Measurements from ENCODE around the gene FPR2. TPM values are rescaled to one million over a fixed set of nuclear protein-coding genes. Genes with fewer than 3 reads are reported as not detected.

Gene FPR2, protein sequence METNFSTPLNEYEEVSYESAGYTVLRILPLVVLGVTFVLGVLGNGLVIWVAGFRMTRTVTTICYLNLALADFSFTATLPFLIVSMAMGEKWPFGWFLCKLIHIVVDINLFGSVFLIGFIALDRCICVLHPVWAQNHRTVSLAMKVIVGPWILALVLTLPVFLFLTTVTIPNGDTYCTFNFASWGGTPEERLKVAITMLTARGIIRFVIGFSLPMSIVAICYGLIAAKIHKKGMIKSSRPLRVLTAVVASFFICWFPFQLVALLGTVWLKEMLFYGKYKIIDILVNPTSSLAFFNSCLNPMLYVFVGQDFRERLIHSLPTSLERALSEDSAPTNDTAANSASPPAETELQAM
- total RNA-seq: not detected in 3 replicates
- long read RNA-seq: 0 reads

DNA sequence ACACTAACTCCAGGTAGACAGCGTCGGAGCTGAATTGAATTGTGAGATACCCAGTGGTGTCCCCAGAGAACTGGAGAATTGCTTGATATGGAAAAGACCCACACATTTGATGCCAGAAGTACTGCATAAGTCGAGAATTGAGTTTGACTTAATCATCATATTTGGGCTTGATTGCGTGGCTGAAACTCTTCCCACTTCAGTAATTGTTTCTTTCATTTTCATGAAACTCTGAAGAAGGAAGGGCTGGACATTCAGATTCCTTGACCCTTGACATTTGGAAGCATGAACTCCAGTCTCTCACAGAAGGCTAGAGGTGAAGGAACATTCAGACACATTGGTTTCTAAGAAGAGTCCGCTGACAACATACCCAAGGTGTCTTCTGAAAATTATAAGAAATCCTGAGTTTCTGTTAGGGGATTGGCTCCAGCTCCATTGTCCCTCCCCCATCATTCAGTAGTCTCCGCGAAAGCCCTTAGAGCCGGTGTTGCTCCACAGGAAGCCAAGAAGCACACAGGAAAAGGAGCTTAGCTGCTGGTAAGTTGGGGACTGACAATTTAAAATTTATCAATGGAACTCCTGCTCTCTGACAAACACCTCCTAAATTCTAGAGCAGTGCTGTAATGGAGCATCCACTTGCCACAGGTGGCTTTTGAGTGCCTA is at the start of gene FPR2:
TSS of gene FPR2 (plus strand) at position 484 of the 660 bp plus-strand sequence. CDS start 7,479 bp downstream, outside the sequence.
- Mint-ChIP-seq H3K27ac (ENCODE audit: unreplicated experiment) (no peak within 1 kb of the TSS), H3K27me3 (ENCODE audit: low read depth) (no peaks in the 10 kb centered on the region), H3K9me3 (ENCODE audit: low read depth) (peaks cover 11% of the 10 kb centered on the region), H3K36me3 (ENCODE audit: low read depth) (no peaks in the 10 kb centered on the region), H3K4me1 (ENCODE audit: low read depth) (no peaks in the 10 kb centered on the region), H3K4me3 (ENCODE audit: unreplicated experiment) (no peak within 1 kb of the TSS)
- TF ChIP-seq, protein P1, sequence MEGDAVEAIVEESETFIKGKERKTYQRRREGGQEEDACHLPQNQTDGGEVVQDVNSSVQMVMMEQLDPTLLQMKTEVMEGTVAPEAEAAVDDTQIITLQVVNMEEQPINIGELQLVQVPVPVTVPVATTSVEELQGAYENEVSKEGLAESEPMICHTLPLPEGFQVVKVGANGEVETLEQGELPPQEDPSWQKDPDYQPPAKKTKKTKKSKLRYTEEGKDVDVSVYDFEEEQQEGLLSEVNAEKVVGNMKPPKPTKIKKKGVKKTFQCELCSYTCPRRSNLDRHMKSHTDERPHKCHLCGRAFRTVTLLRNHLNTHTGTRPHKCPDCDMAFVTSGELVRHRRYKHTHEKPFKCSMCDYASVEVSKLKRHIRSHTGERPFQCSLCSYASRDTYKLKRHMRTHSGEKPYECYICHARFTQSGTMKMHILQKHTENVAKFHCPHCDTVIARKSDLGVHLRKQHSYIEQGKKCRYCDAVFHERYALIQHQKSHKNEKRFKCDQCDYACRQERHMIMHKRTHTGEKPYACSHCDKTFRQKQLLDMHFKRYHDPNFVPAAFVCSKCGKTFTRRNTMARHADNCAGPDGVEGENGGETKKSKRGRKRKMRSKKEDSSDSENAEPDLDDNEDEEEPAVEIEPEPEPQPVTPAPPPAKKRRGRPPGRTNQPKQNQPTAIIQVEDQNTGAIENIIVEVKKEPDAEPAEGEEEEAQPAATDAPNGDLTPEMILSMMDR (IDR thresholded peaks at IDR 0.05): no peak
- DNase-seq (ENCODE audit: low spot score): no peak

GRCh38 chr19:51711702-51712101 is 49.3 kb upstream of the FPR2 start:
- no peak for DNase-seq (ENCODE audit: low spot score)
- no peaks in the 10 kb centered on the region for H3K9me3 Mint-ChIP-seq (ENCODE audit: low read depth)
- peaks cover 13% of the 10 kb centered on the region for H3K36me3 Mint-ChIP-seq (ENCODE audit: low read depth)
- TF ChIP-seq, protein P1 (IDR thresholded peaks at IDR 0.05): no peak
- no peak overlapping the region for H3K4me3 Mint-ChIP-seq (ENCODE audit: unreplicated experiment)
- peaks cover 7% of the 10 kb centered on the region for H3K4me1 Mint-ChIP-seq (ENCODE audit: low read depth)
- H3K27me3 Mint-ChIP-seq (ENCODE audit: low read depth): peaks cover 14% of the 10 kb centered on the region
- no peak overlapping the region for H3K27ac Mint-ChIP-seq (ENCODE audit: unreplicated experiment)

GRCh38 chr19:51712461-51713081 is 48.4 kb upstream of the FPR2 start:
- H3K27me3 Mint-ChIP-seq (ENCODE audit: low read depth): peaks cover 14% of the 10 kb centered on the region
- H3K27ac Mint-ChIP-seq (ENCODE audit: unreplicated experiment): no peak overlapping the region
- H3K36me3 Mint-ChIP-seq (ENCODE audit: low read depth): peaks cover 6% of the 10 kb centered on the region
- no peak for DNase-seq (ENCODE audit: low spot score)
- H3K4me1 Mint-ChIP-seq (ENCODE audit: low read depth): peaks cover 4% of the 10 kb centered on the region
- no peak overlapping the region for H3K4me3 Mint-ChIP-seq (ENCODE audit: unreplicated experiment)
- H3K9me3 Mint-ChIP-seq (ENCODE audit: low read depth): no peaks in the 10 kb centered on the region
- TF ChIP-seq, protein P1 (IDR thresholded peaks at IDR 0.05): peak; percentile 68

- Mint-ChIP-seq H3K9me3 (ENCODE audit: low read depth) (peaks cover under 1% of the 10 kb centered on the region), H3K36me3 (ENCODE audit: low read depth) (no peaks in the 10 kb centered on the region), H3K27me3 (ENCODE audit: low read depth) (peaks cover 23% of the 10 kb centered on the region), H3K4me3 (ENCODE audit: unreplicated experiment) (no peak overlapping the region), H3K27ac (ENCODE audit: unreplicated experiment) (no peak overlapping the region), H3K4me1 (ENCODE audit: low read depth) (no peaks in the 10 kb centered on the region)
- TF ChIP-seq, protein P1 (IDR thresholded peaks at IDR 0.05): no peak
- DNase-seq (ENCODE audit: low spot score): no peak
These were observed 47.4 kb upstream of the FPR2 start for GRCh38 chr19:51713319-51714285.
